ENCODE results near the gene HAP1.

DNA sequence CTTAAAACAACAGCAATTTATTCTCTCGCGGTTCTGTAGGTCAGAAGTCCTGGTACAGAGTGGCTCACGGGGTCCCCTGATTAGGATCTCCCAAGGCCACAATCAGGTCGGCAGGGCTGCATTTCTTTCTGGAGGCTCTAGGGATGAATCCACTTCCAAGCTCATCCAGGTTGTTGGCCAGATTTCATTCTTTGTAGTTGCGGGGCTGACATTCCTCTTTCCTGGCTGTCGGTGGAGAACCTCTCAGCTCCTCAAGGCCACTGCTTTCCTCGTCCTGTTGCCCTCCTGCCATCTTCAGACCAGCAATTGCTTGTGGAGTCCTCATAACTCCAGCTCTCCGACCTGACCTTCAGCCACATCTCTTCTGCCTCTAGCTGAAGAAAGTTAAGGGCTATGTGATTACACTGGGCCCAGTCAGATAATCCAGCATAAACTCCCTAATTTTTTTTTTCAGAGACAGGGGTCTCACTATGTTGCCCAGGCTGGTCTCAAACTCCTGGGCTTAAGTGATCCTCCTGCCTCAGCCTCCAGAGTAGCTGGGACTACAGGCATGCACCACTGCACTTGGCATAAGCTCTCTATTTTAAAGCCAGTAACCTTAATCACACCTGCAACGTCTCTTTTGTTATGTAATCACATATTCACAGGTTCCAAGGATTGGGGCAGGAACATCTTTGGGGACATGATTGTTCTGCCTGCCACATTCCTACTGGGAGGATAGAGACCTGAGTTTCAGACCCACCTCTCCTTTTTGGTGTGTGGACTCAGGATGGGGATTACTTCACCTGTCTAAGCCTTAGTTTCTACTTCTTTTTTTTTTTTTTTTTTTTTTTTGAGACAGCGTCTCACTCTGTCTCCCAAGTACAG is 26.4 kb downstream of the HAP1 start:
- TF ChIP-seq, protein P1, sequence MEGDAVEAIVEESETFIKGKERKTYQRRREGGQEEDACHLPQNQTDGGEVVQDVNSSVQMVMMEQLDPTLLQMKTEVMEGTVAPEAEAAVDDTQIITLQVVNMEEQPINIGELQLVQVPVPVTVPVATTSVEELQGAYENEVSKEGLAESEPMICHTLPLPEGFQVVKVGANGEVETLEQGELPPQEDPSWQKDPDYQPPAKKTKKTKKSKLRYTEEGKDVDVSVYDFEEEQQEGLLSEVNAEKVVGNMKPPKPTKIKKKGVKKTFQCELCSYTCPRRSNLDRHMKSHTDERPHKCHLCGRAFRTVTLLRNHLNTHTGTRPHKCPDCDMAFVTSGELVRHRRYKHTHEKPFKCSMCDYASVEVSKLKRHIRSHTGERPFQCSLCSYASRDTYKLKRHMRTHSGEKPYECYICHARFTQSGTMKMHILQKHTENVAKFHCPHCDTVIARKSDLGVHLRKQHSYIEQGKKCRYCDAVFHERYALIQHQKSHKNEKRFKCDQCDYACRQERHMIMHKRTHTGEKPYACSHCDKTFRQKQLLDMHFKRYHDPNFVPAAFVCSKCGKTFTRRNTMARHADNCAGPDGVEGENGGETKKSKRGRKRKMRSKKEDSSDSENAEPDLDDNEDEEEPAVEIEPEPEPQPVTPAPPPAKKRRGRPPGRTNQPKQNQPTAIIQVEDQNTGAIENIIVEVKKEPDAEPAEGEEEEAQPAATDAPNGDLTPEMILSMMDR (conservative IDR thresholded peaks at IDR 0.05; ENCODE audit: low read length): no peak
- no peak for TF ChIP-seq EZH2phosphoT487 (IDR thresholded peaks at IDR 0.05; ENCODE audit: borderline replicate concordance, low read depth, low read length)

All from OCI-LY7 (cell line).